Measurements from ENCODE around the gene FAM180A. TPM values are rescaled to one million over a fixed set of nuclear protein-coding genes. Genes with fewer than 3 reads are reported as not detected.

Gene FAM180A
- total RNA-seq, 1 experiment from 2014 or later: not detected

DNA sequence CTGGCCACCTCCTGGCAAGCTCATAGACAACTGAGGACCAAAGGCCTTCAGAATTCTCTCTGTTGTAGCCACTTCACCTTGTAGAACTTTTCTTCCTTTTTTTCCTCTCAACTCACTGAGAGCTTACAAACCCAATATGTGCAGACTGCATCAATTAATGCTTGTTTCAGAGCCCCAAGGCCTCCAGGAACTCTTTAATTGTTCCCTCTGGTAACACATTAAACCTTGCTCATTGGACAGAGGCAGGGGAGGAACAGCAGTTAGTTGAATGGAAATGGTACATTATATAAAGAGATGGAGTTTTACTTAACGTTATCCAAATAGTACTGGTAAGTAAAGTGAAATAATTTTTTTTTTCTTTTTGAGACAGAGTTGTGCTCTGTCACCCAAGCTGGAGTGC lies 61.1 kb downstream of the FAM180A start (continued):
- TF ChIP-seq, protein P1, sequence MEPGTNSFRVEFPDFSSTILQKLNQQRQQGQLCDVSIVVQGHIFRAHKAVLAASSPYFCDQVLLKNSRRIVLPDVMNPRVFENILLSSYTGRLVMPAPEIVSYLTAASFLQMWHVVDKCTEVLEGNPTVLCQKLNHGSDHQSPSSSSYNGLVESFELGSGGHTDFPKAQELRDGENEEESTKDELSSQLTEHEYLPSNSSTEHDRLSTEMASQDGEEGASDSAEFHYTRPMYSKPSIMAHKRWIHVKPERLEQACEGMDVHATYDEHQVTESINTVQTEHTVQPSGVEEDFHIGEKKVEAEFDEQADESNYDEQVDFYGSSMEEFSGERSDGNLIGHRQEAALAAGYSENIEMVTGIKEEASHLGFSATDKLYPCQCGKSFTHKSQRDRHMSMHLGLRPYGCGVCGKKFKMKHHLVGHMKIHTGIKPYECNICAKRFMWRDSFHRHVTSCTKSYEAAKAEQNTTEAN (CRISPR knock-in tag; IDR thresholded peaks at IDR 0.05): no peak
- TF ChIP-seq, protein P2, sequence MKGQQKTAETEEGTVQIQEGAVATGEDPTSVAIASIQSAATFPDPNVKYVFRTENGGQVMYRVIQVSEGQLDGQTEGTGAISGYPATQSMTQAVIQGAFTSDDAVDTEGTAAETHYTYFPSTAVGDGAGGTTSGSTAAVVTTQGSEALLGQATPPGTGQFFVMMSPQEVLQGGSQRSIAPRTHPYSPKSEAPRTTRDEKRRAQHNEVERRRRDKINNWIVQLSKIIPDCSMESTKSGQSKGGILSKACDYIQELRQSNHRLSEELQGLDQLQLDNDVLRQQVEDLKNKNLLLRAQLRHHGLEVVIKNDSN (CRISPR knock-in tag; IDR thresholded peaks at IDR 0.05): no peak
- TF ChIP-seq, protein P3, sequence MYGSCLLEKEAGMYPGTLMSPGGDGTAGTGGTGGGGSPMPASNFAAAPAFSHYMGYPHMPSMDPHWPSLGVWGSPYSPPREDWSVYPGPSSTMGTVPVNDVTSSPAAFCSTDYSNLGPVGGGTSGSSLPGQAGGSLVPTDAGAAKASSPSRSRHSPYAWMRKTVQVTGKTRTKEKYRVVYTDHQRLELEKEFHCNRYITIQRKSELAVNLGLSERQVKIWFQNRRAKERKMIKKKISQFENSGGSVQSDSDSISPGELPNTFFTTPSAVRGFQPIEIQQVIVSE (CRISPR knock-in tag; IDR thresholded peaks at IDR 0.05; ENCODE audit: borderline replicate concordance): no peak
- TF ChIP-seq ATF1 (CRISPR knock-in tag; IDR thresholded peaks at IDR 0.05): no peak
- TF ChIP-seq NR1H2 (CRISPR knock-in tag; IDR thresholded peaks at IDR 0.05): no peak
- no peak for TF ChIP-seq ZNF121 (CRISPR knock-in tag; IDR thresholded peaks at IDR 0.05)
- TF ChIP-seq, protein P4, sequence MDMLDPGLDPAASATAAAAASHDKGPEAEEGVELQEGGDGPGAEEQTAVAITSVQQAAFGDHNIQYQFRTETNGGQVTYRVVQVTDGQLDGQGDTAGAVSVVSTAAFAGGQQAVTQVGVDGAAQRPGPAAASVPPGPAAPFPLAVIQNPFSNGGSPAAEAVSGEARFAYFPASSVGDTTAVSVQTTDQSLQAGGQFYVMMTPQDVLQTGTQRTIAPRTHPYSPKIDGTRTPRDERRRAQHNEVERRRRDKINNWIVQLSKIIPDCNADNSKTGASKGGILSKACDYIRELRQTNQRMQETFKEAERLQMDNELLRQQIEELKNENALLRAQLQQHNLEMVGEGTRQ (CRISPR knock-in tag; IDR thresholded peaks at IDR 0.05): no peak
- TF ChIP-seq NR3C1 (CRISPR knock-in tag; conservative IDR thresholded peaks at IDR 0.05; ENCODE audit: low read depth): no peak

DNA sequence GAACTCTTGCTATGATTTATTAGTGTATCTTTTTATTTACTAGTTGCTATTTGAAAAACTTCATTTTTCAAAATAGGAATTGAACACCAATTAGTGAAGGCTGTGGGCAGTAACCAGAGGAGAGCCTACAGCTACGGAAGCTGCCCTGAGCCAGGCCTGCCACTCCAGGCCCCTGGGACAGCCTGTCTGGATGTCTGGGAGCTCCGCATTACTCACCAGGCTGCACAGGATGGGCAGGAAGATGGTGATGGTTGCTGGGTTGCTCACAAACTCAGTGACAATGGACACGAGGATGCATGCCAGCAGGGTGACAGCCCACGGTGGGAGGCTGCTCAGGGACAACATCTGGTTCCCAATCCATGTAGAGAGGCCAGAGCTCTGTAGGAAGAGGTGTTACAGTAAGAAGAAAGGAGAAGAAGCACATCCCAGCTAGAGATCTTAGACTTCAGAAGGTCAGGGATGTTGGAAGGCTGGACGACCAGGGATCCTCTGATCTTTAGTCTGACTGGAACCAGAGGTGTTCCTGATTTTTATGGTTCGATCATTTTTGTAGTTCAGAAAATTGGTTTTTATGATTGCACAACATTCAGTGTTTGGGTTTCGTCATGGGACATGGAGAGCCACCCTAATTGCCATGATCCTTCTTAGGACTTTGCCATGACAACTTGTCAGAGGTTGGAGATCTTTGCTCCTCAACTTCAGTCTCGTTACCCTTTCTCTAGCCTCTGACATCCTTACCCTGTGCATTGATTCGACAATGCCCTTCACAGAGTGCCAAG lies 63.1 kb downstream of the FAM180A start:
- no peaks in the 10 kb centered on the region for H3K27me3 Mint-ChIP-seq (ENCODE audit: low read depth)
- peaks cover 8% of the 10 kb centered on the region for H3K36me3 Mint-ChIP-seq
- no peak for ATAC-seq
- CTCF ChIA-PET: interaction anchor here (2.8 kb wide), 1 partner anchor 13 kb away, joined by 8 read pairs; no protein-coding TSS in a partner anchor
- no peak overlapping the region for H3K27ac Mint-ChIP-seq
- H3K4me3 Mint-ChIP-seq: no peak overlapping the region
- DNase-seq (ENCODE audit: low spot score): no peak
- POLR2A ChIA-PET: no interaction called here
- H3K4me1 Mint-ChIP-seq: peaks cover 13% of the 10 kb centered on the region
- no peaks in the 10 kb centered on the region for H3K9me3 Mint-ChIP-seq
- TF ChIP-seq MXD4 (CRISPR knock-in tag; IDR thresholded peaks at IDR 0.05; ENCODE audit: borderline replicate concordance) (no peak), PRRX2 (CRISPR knock-in tag; IDR thresholded peaks at IDR 0.05) (no peak), CREM (CRISPR knock-in tag; IDR thresholded peaks at IDR 0.05) (no peak), GABPB1 (CRISPR knock-in tag; IDR thresholded peaks at IDR 0.05) (no peak), ATF1 (CRISPR knock-in tag; IDR thresholded peaks at IDR 0.05) (no peak), KAT7 (CRISPR knock-in tag; IDR thresholded peaks at IDR 0.05; ENCODE audit: borderline replicate concordance) (no peak), NFATC4 (CRISPR knock-in tag; IDR thresholded peaks at IDR 0.05) (no peak), OVOL2 (CRISPR knock-in tag; IDR thresholded peaks at IDR 0.05; ENCODE audit: borderline replicate concordance) (no peak), SOX15 (CRISPR knock-in tag; IDR thresholded peaks at IDR 0.05) (no peak)
- TF ChIP-seq, protein P5, sequence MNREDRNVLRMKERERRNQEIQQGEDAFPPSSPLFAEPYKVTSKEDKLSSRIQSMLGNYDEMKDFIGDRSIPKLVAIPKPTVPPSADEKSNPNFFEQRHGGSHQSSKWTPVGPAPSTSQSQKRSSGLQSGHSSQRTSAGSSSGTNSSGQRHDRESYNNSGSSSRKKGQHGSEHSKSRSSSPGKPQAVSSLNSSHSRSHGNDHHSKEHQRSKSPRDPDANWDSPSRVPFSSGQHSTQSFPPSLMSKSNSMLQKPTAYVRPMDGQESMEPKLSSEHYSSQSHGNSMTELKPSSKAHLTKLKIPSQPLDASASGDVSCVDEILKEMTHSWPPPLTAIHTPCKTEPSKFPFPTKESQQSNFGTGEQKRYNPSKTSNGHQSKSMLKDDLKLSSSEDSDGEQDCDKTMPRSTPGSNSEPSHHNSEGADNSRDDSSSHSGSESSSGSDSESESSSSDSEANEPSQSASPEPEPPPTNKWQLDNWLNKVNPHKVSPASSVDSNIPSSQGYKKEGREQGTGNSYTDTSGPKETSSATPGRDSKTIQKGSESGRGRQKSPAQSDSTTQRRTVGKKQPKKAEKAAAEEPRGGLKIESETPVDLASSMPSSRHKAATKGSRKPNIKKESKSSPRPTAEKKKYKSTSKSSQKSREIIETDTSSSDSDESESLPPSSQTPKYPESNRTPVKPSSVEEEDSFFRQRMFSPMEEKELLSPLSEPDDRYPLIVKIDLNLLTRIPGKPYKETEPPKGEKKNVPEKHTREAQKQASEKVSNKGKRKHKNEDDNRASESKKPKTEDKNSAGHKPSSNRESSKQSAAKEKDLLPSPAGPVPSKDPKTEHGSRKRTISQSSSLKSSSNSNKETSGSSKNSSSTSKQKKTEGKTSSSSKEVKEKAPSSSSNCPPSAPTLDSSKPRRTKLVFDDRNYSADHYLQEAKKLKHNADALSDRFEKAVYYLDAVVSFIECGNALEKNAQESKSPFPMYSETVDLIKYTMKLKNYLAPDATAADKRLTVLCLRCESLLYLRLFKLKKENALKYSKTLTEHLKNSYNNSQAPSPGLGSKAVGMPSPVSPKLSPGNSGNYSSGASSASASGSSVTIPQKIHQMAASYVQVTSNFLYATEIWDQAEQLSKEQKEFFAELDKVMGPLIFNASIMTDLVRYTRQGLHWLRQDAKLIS (CRISPR knock-in tag; IDR thresholded peaks at IDR 0.05; ENCODE audit: borderline replicate concordance): no peak
- TF ChIP-seq, protein P6, sequence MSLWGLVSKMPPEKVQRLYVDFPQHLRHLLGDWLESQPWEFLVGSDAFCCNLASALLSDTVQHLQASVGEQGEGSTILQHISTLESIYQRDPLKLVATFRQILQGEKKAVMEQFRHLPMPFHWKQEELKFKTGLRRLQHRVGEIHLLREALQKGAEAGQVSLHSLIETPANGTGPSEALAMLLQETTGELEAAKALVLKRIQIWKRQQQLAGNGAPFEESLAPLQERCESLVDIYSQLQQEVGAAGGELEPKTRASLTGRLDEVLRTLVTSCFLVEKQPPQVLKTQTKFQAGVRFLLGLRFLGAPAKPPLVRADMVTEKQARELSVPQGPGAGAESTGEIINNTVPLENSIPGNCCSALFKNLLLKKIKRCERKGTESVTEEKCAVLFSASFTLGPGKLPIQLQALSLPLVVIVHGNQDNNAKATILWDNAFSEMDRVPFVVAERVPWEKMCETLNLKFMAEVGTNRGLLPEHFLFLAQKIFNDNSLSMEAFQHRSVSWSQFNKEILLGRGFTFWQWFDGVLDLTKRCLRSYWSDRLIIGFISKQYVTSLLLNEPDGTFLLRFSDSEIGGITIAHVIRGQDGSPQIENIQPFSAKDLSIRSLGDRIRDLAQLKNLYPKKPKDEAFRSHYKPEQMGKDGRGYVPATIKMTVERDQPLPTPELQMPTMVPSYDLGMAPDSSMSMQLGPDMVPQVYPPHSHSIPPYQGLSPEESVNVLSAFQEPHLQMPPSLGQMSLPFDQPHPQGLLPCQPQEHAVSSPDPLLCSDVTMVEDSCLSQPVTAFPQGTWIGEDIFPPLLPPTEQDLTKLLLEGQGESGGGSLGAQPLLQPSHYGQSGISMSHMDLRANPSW (CRISPR knock-in tag; conservative IDR thresholded peaks at IDR 0.05; ENCODE audit: low read depth): no peak
- TF ChIP-seq, protein P7, sequence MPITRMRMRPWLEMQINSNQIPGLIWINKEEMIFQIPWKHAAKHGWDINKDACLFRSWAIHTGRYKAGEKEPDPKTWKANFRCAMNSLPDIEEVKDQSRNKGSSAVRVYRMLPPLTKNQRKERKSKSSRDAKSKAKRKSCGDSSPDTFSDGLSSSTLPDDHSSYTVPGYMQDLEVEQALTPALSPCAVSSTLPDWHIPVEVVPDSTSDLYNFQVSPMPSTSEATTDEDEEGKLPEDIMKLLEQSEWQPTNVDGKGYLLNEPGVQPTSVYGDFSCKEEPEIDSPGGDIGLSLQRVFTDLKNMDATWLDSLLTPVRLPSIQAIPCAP (CRISPR knock-in tag; IDR thresholded peaks at IDR 0.05): no peak
- TF ChIP-seq, protein P8, sequence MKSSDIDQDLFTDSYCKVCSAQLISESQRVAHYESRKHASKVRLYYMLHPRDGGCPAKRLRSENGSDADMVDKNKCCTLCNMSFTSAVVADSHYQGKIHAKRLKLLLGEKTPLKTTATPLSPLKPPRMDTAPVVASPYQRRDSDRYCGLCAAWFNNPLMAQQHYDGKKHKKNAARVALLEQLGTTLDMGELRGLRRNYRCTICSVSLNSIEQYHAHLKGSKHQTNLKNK (CRISPR knock-in tag; IDR thresholded peaks at IDR 0.05): no peak
- TF ChIP-seq, protein P9, sequence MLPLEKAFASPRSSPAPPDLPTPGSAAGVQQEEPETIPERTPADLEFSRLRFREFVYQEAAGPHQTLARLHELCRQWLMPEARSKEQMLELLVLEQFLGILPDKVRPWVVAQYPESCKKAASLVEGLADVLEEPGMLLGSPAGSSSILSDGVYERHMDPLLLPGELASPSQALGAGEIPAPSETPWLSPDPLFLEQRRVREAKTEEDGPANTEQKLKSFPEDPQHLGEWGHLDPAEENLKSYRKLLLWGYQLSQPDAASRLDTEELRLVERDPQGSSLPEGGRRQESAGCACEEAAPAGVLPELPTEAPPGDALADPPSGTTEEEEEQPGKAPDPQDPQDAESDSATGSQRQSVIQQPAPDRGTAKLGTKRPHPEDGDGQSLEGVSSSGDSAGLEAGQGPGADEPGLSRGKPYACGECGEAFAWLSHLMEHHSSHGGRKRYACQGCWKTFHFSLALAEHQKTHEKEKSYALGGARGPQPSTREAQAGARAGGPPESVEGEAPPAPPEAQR (CRISPR knock-in tag; IDR thresholded peaks at IDR 0.05): no peak

Measured in WTC11 (cell line).